Upper lobe of right lung (tissue), 1 donor: ENCODE results near the gene FMNL2. TPM values are rescaled to one million over a fixed set of nuclear protein-coding genes. Genes with fewer than 3 reads are reported as not detected.
A peak's percentile ranks its signal among the peaks of the same experiment; 100 is the strongest.

Source experiments
- ATAC-seq: fragments of 200-7000 bp; cut with Tn5 transposase; one replicate; pipeline ENCODE4 v1.9.1; 2020; ENCODE audit warnings: mild to moderate bottlenecking, moderate library complexity
- DNase-seq: peaks from one replicate; pipeline ENCODE4 v3.0.0-alpha.2; 2020
- H3K27ac ChIP-seq: fragments of 200-600 bp; one replicate; pipeline ENCODE4 v1.8.0; 2022
- H3K27me3 ChIP-seq: fragments of 200-600 bp; one replicate; pipeline ENCODE4 v1.8.0; 2022; ENCODE audit warnings: mild to moderate bottlenecking
- H3K36me3 ChIP-seq: fragments of 200-600 bp; one replicate; pipeline ENCODE4 v1.8.0; 2022
- H3K4me1 ChIP-seq: fragments of 200-600 bp; one replicate; pipeline ENCODE4 v1.8.0; 2022
- H3K4me3 ChIP-seq: fragments of 200-600 bp; one replicate; pipeline ENCODE4 v1.8.0; 2022; ENCODE audit warnings: mild to moderate bottlenecking
- H3K9me3 ChIP-seq: fragments of 200-600 bp; one replicate; pipeline ENCODE4 v1.8.0; 2022
- intact Hi-C: fragments of 100-400 bp; cut with DNase I; formaldehyde crosslinking; loops from one replicate; pipeline ENCODE4 v1.11.0; 2022
- total RNA-seq: library from RNA; stranded (reverse); fragmentation: NEBNext Ultra II Directional; extraction: Animal tissue kit (Norgen Biotek cat#: 25700); gene quantifications from one replicate; pipeline ENCODE4 v1.2.1, GENCODE V29; 2021
- TF ChIP-seq, protein P1 (sequence below): fragments of 200-600 bp; IDR thresholded peaks from one replicate; pipeline ENCODE4 v1.8.0; 2022; ENCODE audit warnings: antibody characterized with exemption
- donor health status: DM: no; HTN: yes; CAD: no; lungs with severe emphysema.

The FMNL2 gene
- total RNA-seq, 1 donor from 2014 or later, result 69.5 TPM

DNA sequence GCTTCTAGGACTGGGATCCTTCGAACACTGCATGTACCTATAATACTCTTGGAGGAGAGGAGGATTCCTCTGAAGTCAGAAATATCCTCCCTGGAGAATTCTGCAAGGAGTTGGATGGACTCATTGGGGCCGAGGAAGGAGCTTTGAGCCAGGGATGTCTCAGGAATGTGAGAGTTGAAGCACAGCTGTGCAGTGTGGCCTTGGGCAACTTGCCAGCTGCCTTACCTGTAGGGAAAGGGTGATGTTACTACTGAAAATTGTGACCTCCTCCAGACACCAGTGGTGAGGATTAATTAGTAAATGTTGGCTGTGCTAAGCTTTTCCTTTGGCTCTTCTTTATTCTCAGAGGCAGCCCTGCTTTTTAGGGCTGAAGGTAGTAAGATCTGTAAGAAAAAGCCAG lies 41.4 kb downstream of the FMNL2 start:
- TF ChIP-seq, protein P1, sequence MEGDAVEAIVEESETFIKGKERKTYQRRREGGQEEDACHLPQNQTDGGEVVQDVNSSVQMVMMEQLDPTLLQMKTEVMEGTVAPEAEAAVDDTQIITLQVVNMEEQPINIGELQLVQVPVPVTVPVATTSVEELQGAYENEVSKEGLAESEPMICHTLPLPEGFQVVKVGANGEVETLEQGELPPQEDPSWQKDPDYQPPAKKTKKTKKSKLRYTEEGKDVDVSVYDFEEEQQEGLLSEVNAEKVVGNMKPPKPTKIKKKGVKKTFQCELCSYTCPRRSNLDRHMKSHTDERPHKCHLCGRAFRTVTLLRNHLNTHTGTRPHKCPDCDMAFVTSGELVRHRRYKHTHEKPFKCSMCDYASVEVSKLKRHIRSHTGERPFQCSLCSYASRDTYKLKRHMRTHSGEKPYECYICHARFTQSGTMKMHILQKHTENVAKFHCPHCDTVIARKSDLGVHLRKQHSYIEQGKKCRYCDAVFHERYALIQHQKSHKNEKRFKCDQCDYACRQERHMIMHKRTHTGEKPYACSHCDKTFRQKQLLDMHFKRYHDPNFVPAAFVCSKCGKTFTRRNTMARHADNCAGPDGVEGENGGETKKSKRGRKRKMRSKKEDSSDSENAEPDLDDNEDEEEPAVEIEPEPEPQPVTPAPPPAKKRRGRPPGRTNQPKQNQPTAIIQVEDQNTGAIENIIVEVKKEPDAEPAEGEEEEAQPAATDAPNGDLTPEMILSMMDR, result no peak
- Histone ChIP-seq H3K9me3 (no peaks in the 10 kb centered on the region), H3K4me1 (peaks cover 25% of the 10 kb centered on the region), H3K4me3 (no peak overlapping the region), H3K27me3 (no peaks in the 10 kb centered on the region), H3K36me3 (no peaks in the 10 kb centered on the region), H3K27ac (no peak overlapping the region)
- intact Hi-C loops, result no loop called here
- ATAC-seq (no peak), DNase-seq (no peak)

DNA sequence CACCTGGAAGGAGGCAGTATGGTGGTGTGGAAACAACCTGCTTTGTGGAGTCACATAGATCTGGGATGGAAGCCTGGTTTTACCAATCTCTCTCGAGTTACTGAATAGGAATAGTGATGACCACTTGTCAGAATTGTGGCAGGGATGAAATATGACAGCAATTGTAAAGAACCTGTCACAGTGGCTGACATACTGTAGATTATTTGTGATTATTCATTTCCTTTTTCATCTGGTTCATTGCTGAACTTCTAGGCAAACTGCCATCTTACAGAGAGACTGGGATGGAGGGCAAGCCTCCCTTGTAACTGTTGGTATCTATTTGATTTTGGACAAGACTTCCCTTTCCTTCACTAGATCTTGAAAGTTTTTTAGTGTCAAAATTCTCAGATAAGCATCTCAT lies 42.0 kb downstream of the FMNL2 start:
- no peak for DNase-seq
- Histone ChIP-seq H3K36me3 (no peaks in the 10 kb centered on the region), H3K9me3 (no peaks in the 10 kb centered on the region), H3K27me3 (no peaks in the 10 kb centered on the region), H3K27ac (no peak overlapping the region), H3K4me3 (no peak overlapping the region), H3K4me1 (peaks cover 27% of the 10 kb centered on the region)
- intact Hi-C loops, result no loop called here
- TF ChIP-seq, protein P1, result no peak
- ATAC-seq, result no peak

DNA sequence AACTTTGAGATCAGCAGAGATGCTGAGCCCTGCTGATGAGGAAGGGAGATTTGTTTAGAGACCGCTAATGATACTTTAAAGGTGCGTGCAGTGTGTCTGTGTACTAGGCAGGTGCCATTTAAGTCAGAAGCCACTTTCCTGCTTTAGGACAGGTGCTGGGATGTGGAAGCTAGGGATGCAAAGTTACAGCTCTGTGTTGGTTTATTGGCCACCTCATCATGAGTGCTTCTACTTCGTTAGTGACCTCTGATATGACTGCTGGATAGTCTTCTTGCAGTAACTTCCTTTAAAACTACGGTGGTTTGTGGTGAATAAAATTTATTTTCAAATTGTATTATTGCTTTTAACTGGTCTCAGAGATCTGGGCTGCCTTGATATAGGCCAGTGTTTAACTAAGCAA lies 44.1 kb downstream of the FMNL2 start:
- ATAC-seq (no peak), DNase-seq (no peak)
- Histone ChIP-seq H3K27ac (no peak overlapping the region), H3K9me3 (no peaks in the 10 kb centered on the region), H3K4me1 (peaks cover 30% of the 10 kb centered on the region), H3K27me3 (no peaks in the 10 kb centered on the region), H3K4me3 (no peak overlapping the region), H3K36me3 (no peaks in the 10 kb centered on the region)
- TF ChIP-seq, protein P1, result no peak
- intact Hi-C loops, result no loop called here

DNA sequence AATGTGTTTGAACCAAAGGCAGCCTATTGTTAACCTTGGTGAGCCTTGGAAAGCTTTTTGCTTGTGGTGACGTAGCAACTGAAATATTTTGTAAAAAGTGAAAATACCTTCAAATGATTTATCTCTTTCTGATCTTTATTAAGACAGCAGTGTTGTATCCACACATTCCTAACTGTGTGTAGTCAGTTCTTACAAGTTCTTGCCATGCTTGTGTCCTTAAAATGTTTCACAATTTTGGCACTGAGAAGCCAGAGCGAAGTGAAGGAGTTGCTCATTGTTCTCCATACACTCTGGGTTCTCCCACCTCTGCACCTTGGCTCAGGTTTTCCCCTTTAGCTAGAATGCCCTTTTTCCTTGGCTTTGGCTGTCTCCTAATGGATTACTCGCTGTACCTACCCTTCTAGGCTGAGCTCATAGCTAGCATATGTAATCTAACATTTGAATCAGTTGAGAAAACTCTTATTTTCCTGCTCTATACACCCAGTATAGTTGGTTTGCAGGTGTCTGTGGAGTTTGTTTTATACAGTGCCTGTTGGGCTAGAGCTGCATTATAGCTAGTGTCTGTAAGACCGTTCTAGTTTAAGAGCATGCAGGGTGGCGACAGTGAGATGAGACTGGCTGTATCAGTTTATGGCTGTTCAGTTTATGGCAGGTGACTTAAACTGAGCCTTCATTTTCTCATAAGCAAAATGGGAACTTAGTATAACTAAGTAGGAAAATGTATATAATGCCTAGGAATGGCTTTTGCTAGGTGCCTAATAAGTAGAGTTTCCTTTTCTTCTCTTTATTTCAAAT lies 45.5 kb downstream of the FMNL2 start:
- Histone ChIP-seq H3K27ac (no peak overlapping the region), H3K4me3 (no peak overlapping the region), H3K9me3 (no peaks in the 10 kb centered on the region), H3K4me1 (peaks cover 30% of the 10 kb centered on the region), H3K36me3 (no peaks in the 10 kb centered on the region), H3K27me3 (no peaks in the 10 kb centered on the region)
- DNase-seq (no peak), ATAC-seq (peak; percentile 35)
- intact Hi-C loops, result no loop called here
- TF ChIP-seq, protein P1, result no peak

DNA sequence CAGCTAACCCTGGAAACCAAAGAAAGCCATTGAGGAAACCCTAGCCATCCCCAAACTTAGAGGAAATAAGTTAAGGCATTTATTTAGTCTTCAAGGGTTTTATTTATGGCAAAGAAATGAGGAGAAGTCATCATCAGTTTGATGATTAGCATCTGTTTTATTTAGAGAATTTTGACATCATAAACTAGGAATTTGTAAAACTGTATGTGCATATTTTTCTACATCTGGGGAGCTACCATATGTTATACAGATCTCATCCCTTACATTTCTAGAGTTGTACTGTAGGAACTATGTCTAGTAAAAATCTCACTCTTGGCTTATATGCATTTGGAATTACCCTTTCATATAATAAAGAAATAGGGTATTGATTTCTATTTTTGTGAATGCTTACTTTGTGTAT lies 48.7 kb downstream of the FMNL2 start:
- Histone ChIP-seq H3K27ac (no peak overlapping the region), H3K4me1 (peaks cover 18% of the 10 kb centered on the region), H3K27me3 (no peaks in the 10 kb centered on the region), H3K36me3 (no peaks in the 10 kb centered on the region), H3K9me3 (no peaks in the 10 kb centered on the region), H3K4me3 (no peak overlapping the region)
- ATAC-seq, result no peak
- intact Hi-C loops, result no loop called here
- TF ChIP-seq, protein P1, result no peak
- DNase-seq, result no peak
